Epithelial cell of proximal tubule (primary cell): ENCODE data around the gene AASS. TPM values are rescaled to one million over a fixed set of nuclear protein-coding genes. Genes with fewer than 3 reads are reported as not detected.

ENCODE experiments used
- DNase-seq: peaks from one replicate; pipeline ENCODE4 v3.0.0-alpha.2; 2011; ENCODE audit warnings: low read depth
- H3K4me3 ChIP-seq: 2 replicates; pipeline ENCODE4 v1.5.1; 2011; ENCODE audit warnings: low read depth, mild to moderate bottlenecking, low read length
- CTCF ChIP-seq: conservative IDR thresholded peaks from 2 replicates; pipeline ENCODE4 v1.5.1; 2012; ENCODE audit warnings: low read depth, mild to moderate bottlenecking, low read length
- total RNA-seq: library from RNA; depleted of rRNA; stranded (reverse); fragments of >200 nt; gene quantifications from 2 replicates; pipeline ENCODE4 v1.2.3, GENCODE V29; 2015

The AASS gene
- total RNA-seq, 1 donor from 2014 or later: 8.1 TPM

GRCh38 chr7:122055073-122055472, 89.0 kb downstream of the AASS start:
- no peak for DNase-seq
- no peak overlapping the region for H3K4me3 ChIP-seq
- TF ChIP-seq CTCF: no peak

DNA sequence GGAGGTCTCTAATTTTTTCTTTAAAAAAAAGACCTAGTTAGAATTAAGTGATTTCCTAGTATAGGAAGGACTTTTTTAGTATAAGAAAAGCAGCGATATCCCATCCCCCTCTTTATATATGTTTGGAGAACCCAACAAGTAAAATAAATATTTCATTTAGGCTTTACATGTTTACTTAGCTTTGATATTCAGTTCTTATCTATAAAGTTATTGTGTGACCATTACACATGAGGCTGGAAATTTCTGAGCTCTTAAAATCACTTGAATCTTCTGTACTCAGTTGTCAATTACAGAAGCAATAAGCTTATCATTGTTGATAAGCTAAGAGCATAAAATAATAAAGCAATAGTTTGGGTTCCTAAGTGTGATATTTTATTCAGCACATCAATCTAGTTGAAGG, 89.7 kb downstream of the AASS start:
- DNase-seq: no peak
- H3K4me3 ChIP-seq: no peak overlapping the region
- TF ChIP-seq CTCF: no peak

DNA sequence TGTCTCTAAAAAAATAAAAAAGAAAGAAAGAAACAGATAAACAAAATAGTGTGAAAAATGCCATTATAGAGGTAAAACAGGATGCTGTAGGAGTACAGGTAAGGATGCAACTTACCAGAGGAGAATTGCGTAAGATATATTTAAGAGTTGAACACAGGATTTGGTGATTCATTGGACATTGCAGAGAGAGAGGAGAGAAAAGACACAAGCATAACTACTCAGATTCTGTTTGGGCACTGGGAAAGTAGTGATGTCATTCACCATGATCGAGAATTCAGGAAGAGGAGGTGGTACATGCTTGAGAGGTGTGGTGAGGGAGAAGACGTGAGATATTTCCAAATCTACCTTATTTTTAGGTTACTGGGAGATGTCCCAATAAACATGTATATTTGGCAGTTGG, 97.6 kb downstream of the AASS start:
- DNase-seq: no peak

GRCh38 chr7:122040147-122040546, 103.9 kb downstream of the AASS start:
- no peak for TF ChIP-seq CTCF
- no peak overlapping the region for H3K4me3 ChIP-seq
- no peak for DNase-seq

More for the DNA sequence above, 97.6 kb downstream of the AASS start:
- no peak for TF ChIP-seq CTCF
- H3K4me3 ChIP-seq: no peak overlapping the region

GRCh38 chr7:122038904-122039303, 105.1 kb downstream of the AASS start:
- H3K4me3 ChIP-seq: no peak overlapping the region
- DNase-seq: no peak
- TF ChIP-seq CTCF: no peak

- H3K4me3 ChIP-seq: no peak overlapping the region
- TF ChIP-seq CTCF: no peak
- no peak for DNase-seq
Observed at GRCh38 chr7:122038134-122038533, 105.9 kb downstream of the AASS start.

DNA sequence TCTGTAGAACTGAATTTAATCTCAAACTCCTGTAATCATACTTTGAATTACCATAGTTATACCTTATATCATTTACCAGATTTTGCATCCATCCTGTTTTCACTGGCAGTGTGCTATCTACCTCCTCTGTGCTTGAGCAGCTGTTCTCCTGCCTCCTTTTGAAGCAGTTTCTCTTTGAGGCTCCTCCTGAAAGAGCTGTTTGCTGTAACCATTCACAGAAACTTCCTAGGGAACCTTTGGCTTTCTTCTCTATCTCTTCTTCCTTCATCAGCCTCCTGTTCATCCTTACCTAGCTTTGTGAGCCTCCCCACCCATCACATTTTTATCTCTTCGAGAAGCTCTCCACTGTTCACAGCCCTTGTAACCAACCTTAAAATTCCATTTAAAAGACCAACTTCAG, 108.2 kb downstream of the AASS start:
- no peak for TF ChIP-seq CTCF
- no peak for DNase-seq
- no peak overlapping the region for H3K4me3 ChIP-seq
